Testis (tissue), 3 donors: ENCODE results near the gene ABL2. TPM values are rescaled to one million over a fixed set of nuclear protein-coding genes. Genes with fewer than 3 reads are reported as not detected.

Experiments
- DNase-seq: peaks from one replicate; pipeline ENCODE4 v3.0.0-alpha.2; 2019
- H3K27ac ChIP-seq, 2 donors: fragments of 200-600 bp; sonication (generic); one replicate each; pipeline ENCODE4 v1.5.1; 2019
- H3K27me3 ChIP-seq: fragments of 200-600 bp; sonication (generic); one replicate; pipeline ENCODE4 v1.5.1; 2019
- H3K36me3 ChIP-seq: fragments of 200-600 bp; sonication (generic); one replicate; pipeline ENCODE4 v1.5.1; 2017; ENCODE audit warnings: low read depth; ENCODE audit errors: missing control alignments
- H3K4me1 ChIP-seq: fragments of 200-600 bp; sonication (generic); one replicate; pipeline ENCODE4 v1.5.1; 2019
- H3K4me3 ChIP-seq, 2 donors: fragments of 200-600 bp; sonication (generic); one replicate each; pipeline ENCODE4 v1.5.1; 2017 to 2019
- H3K9me3 ChIP-seq: fragments of 200-600 bp; sonication (generic); one replicate; pipeline ENCODE4 v1.5.1; 2017
- CTCF ChIP-seq, 3 experiments: fragments of 450-650 bp in 2 of 3; fragments of 200-600 bp in 1 of 3; sonication (generic) in 1 of 3; IDR thresholded peaks; one replicate each; pipeline ENCODE4 v1.5.1; 2016 to 2019; ENCODE audit warnings: antibody characterized with exemption in 3 of 3, mild to moderate bottlenecking in 2 of 3, moderate library complexity in 1 of 3
- POLR2A ChIP-seq: fragments of 450-650 bp; IDR thresholded peaks from one replicate; pipeline ENCODE4 v1.6.1; 2017; ENCODE audit warnings: antibody characterized with exemption, mild to moderate bottlenecking, moderate library complexity
- WGBS, 2 donors: methylation state at CpG; one replicate each; pipeline ENCODE4 v1.1.5; 2018; 5-methylcytosine and 5-hydroxymethylcytosine counted together
- intact Hi-C: fragments of 100-400 bp; cut with DNase I; formaldehyde crosslinking; loops from one replicate; pipeline ENCODE4 v1.15.1; 2023; ENCODE audit warnings: low total_unique reads
- polyA plus RNA-seq: library from polyadenylated mRNA; stranded (reverse); fragments of 350-450 nt; fragmentation: Illumina TruSeq; extraction: RNeasy Lipid Tissue Mini Kit (QIAGEN cat#74804); gene quantifications from one replicate; pipeline ENCODE4 v1.2.3, GENCODE V29; 2014; ENCODE audit warnings: low read depth, low replicate concordance; ENCODE audit not compliant: insufficient read depth
- total RNA-seq, 2 donors: library from RNA; depleted of rRNA; stranded (reverse); fragments of >200 nt; gene quantifications; one replicate each; pipeline ENCODE4 v1.2.3, GENCODE V29; 2016

Gene ABL2
- total and polyA plus RNA-seq, 3 donors from 2014 or later = 12.4 to 22.9 (median 21.9) TPM

GRCh38 chr1:179107706-179108629 lies 121.5 kb downstream of the ABL2 start:
- Histone ChIP-seq H3K36me3 (no peaks in the 10 kb centered on the region), H3K27me3 (no peaks in the 10 kb centered on the region), H3K9me3 (no peaks in the 10 kb centered on the region), H3K4me3 (no peak overlapping the region), H3K4me1 (no peaks in the 10 kb centered on the region), H3K27ac (no peak overlapping the region)
- 80 to 83% methylated on average over 13 to 15 of the region's 15 CpGs for WGBS, 2 donors
- no peak for DNase-seq
- TF ChIP-seq CTCF (IDR thresholded peaks at IDR 0.05) (no peak), POLR2A (no peak)
- intact Hi-C loops = no loop called here

DNA sequence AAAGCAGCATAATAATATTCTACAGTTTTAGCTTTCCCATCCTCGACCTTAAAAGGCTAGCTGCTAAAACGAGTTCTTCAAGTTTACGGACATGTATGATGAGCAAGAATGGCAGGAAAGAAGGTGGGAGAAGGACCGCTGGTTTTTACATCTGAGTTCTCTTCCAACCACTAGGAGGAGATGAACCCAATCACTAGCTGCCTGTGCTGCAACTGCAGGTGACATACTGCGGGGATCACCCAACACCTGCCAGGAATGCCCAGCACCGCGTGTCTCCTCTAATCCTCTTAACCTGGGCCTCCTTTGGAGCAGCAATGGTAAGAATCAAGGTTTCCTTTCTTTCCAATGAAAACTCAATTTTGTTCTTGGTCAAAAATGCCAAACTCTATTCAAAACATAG lies 124.1 kb downstream of the ABL2 start:
- Histone ChIP-seq H3K27me3 (no peaks in the 10 kb centered on the region), H3K27ac (no peak overlapping the region), H3K4me3 (no peak overlapping the region), H3K9me3 (no peaks in the 10 kb centered on the region), H3K4me1 (no peaks in the 10 kb centered on the region), H3K36me3 (no peaks in the 10 kb centered on the region)
- WGBS, 2 donors = 80% methylated on average over 7 of the region's 7 CpGs
- TF ChIP-seq POLR2A = no peak
- TF ChIP-seq CTCF (IDR thresholded peaks at IDR 0.05) = no peak
- intact Hi-C loops = no loop called here
- DNase-seq = no peak

DNA sequence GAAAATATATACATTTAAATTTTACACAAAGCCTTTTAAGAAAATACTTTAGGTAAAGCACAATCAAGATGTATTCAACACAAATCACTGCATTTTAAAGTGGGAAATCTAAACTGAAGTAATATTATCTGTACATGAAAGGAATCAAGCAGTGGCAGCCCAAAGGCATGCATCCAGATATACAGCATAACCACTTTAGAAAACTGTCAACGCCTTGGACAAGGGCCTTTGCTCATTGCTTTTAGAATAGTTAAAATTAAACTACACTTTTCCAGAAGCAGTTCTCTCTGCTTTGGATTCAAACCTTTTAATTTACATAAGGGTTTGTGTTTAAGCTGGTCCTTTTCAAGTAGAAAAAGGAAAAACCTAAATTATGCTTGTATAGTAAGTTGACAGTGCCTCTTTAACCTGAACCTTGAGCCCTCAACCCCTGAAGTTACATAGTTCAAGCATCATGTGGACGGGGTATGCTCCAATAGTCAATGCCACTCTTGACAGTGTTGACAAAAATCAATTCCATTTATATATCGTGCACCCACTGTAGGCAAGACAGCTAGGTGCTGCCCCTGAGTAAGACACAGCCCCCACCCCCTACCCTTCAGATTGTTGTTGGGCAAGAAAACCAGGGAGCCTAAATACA lies 124.7 kb downstream of the ABL2 start:
- no peak for DNase-seq
- Histone ChIP-seq H3K4me1 (no peaks in the 10 kb centered on the region), H3K9me3 (no peaks in the 10 kb centered on the region), H3K27me3 (no peaks in the 10 kb centered on the region), H3K27ac (no peak overlapping the region), H3K4me3 (no peak overlapping the region), H3K36me3 (no peaks in the 10 kb centered on the region)
- TF ChIP-seq POLR2A (no peak), CTCF (IDR thresholded peaks at IDR 0.05) (no peak)
- intact Hi-C loops = no loop called here
- WGBS, 2 donors = 88 to 96% methylated on average over 3 of the region's 3 CpGs

DNA sequence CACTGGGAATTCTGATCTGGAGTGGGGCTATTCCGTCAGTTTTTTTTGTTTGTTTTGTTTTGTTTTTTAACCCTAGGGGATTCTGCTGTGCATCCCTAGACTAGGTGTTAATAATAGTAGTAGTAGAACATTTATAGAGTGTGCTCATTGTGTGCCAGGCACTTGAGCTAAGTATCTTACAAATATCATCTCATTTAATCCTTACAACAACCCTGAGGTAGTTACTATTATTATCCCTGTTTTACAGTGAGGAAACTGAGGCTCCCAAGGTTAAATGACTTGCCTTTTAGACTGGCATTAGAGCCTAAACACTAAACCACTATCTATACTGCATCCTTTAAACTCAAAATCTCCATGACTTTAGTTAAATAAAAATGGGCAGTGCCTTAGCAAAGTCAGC lies 125.5 kb downstream of the ABL2 start:
- Histone ChIP-seq H3K36me3 (no peaks in the 10 kb centered on the region), H3K4me1 (no peaks in the 10 kb centered on the region), H3K9me3 (no peaks in the 10 kb centered on the region), H3K27ac (no peak overlapping the region), H3K27me3 (no peaks in the 10 kb centered on the region), H3K4me3 (no peak overlapping the region)
- no peak for DNase-seq
- 86 to 87% methylated on average over 1 of the region's 1 CpG for WGBS, 2 donors
- intact Hi-C loops = no loop called here
- TF ChIP-seq POLR2A (no peak), CTCF (IDR thresholded peaks at IDR 0.05) (no peak)
